ENCODE results near the gene RNF123.
A peak's percentile ranks its signal among the peaks of the same experiment; 100 is the strongest.

The RNF123 gene

GRCh38 chr3:49647741-49648140, 41.6 kb upstream of the RNF123 start:
- H3K4me3 ChIP-seq (replicated peaks in 1 of 2; ENCODE audit: low read depth in 2 of 2, low read length in 2 of 2): no peak overlapping the region
- peak in 1 of 2 donors; percentile 11 for DNase-seq (ENCODE audit: low read depth in 2 of 2)
- no peak for TF ChIP-seq CTCF (IDR thresholded peaks at IDR 0.05; ENCODE audit: low read depth, low read length)

- no peak overlapping the region for H3K4me3 ChIP-seq (replicated peaks in 1 of 2; ENCODE audit: low read depth in 2 of 2, low read length in 2 of 2)
- no peak for TF ChIP-seq CTCF (IDR thresholded peaks at IDR 0.05; ENCODE audit: low read depth, low read length)
- DNase-seq (ENCODE audit: low read depth in 2 of 2): no peak
Observed at GRCh38 chr3:49648354-49649019, 40.9 kb upstream of the RNF123 start.

GRCh38 chr3:49649576-49649975, 39.8 kb upstream of the RNF123 start:
- DNase-seq (ENCODE audit: low read depth in 2 of 2): no peak
- TF ChIP-seq CTCF (IDR thresholded peaks at IDR 0.05; ENCODE audit: low read depth, low read length): no peak
- H3K4me3 ChIP-seq (replicated peaks in 1 of 2; ENCODE audit: low read depth in 2 of 2, low read length in 2 of 2): no peak overlapping the region

GRCh38 chr3:49650177-49650576, 39.2 kb upstream of the RNF123 start:
- DNase-seq (ENCODE audit: low read depth in 2 of 2): no peak
- no peak overlapping the region for H3K4me3 ChIP-seq (replicated peaks in 1 of 2; ENCODE audit: low read depth in 2 of 2, low read length in 2 of 2)
- TF ChIP-seq CTCF (IDR thresholded peaks at IDR 0.05; ENCODE audit: low read depth, low read length): no peak

- no peak for DNase-seq (ENCODE audit: low read depth in 2 of 2)
- H3K4me3 ChIP-seq (replicated peaks in 1 of 2; ENCODE audit: low read depth in 2 of 2, low read length in 2 of 2): no peak overlapping the region
- no peak for TF ChIP-seq CTCF (IDR thresholded peaks at IDR 0.05; ENCODE audit: low read depth, low read length)
Observed at GRCh38 chr3:49650637-49651036, 38.7 kb upstream of the RNF123 start.

- no peak for TF ChIP-seq CTCF (IDR thresholded peaks at IDR 0.05; ENCODE audit: low read depth, low read length)
- no peak for DNase-seq (ENCODE audit: low read depth in 2 of 2)
- H3K4me3 ChIP-seq (replicated peaks in 1 of 2; ENCODE audit: low read depth in 2 of 2, low read length in 2 of 2): no peak overlapping the region
Observed at GRCh38 chr3:49652218-49652902, 37.0 kb upstream of the RNF123 start.

Data from cardiac fibroblast (primary cell).